Measurements from ENCODE around the gene CLIP3. TPM values are rescaled to one million over a fixed set of nuclear protein-coding genes. Genes with fewer than 3 reads are reported as not detected.

Gene CLIP3
- total and polyA plus RNA-seq, 9 of the 15 experiments (the other 6 are each of a cell fraction or from before 2014, with no cell fraction given), result 0.01 to 0.50 (median 0.15) TPM; not detected in 1

DNA sequence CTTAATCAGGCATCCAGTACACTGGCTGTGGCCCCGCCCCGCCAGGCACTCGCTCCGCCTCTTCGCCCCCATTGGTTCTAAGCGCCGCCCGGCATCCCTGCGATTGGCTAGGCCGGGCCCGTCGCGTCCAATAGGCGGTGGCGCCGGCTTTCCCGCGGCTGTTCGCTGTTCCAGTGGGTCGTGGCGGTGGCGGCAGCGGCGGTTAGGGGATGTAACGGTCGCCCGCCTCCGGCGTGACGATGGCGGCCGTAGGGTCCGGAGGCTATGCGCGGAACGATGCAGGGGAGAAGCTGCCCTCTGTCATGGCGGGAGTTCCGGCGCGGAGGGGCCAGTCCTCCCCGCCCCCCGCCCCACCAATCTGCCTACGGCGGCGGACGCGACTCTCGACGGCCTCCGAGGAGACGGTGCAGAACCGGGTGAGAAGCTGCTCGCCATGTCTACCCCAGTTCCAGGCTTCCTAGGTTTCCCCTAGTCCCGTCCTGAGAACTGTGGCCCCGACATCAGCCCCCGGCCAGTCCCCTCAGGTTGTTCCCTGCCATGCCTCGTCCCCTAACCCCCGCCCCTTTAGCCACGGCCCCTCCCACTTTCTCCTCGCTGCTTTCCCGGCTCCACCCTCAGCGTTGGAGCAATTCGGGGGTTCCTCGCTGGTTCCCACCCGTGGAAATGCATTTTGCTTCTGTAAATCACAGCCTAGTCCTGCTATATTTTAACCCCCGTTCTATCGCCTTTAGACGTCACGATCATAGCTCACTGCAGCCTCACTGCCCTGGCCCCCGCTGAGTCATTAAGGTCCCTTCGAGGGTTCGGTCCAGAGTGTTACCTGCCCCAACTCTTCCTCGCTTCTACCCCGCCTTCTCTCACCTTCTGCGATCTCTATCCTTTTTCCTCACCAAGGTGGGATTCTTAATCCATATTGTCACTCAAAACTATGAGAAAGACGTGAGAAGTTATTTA, 22.3 kb upstream of the CLIP3 start, which contains the start of gene WDR62 (continued):
- TF ChIP-seq, protein P1, sequence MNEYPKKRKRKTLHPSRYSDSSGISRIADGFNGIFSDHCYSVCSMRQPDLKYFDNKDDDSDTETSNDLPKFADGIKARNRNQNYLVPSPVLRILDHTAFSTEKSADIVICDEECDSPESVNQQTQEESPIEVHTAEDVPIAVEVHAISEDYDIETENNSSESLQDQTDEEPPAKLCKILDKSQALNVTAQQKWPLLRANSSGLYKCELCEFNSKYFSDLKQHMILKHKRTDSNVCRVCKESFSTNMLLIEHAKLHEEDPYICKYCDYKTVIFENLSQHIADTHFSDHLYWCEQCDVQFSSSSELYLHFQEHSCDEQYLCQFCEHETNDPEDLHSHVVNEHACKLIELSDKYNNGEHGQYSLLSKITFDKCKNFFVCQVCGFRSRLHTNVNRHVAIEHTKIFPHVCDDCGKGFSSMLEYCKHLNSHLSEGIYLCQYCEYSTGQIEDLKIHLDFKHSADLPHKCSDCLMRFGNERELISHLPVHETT (CRISPR knock-in tag; conservative IDR thresholded peaks at IDR 0.05 in 1 of 2, IDR thresholded peaks at IDR 0.05 in 1 of 2), result 0 out of 4 replicates have a peak, but pooled peaks of 1 of the 2 experiments have one; percentile 3
- TF ChIP-seq SMAD3 (CRISPR knock-in tag; conservative IDR thresholded peaks at IDR 0.05), result no peak
- peak; percentile 30 for TF ChIP-seq RBM22 (IDR thresholded peaks at IDR 0.05; ENCODE audit: low read depth, low read length, poor library complexity, severe bottlenecking)
- TF ChIP-seq RAD21 (CRISPR knock-in tag; conservative IDR thresholded peaks at IDR 0.05 in 1 of 2, IDR thresholded peaks at IDR 0.05 in 1 of 2), result no peak
- TF ChIP-seq, protein P2, sequence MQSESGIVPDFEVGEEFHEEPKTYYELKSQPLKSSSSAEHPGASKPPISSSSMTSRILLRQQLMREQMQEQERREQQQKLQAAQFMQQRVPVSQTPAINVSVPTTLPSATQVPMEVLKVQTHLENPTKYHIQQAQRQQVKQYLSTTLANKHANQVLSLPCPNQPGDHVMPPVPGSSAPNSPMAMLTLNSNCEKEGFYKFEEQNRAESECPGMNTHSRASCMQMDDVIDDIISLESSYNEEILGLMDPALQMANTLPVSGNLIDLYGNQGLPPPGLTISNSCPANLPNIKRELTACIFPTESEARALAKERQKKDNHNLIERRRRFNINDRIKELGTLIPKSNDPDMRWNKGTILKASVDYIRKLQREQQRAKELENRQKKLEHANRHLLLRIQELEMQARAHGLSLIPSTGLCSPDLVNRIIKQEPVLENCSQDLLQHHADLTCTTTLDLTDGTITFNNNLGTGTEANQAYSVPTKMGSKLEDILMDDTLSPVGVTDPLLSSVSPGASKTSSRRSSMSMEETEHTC (IDR thresholded peaks at IDR 0.05), result no peak
- TF ChIP-seq, protein P3, sequence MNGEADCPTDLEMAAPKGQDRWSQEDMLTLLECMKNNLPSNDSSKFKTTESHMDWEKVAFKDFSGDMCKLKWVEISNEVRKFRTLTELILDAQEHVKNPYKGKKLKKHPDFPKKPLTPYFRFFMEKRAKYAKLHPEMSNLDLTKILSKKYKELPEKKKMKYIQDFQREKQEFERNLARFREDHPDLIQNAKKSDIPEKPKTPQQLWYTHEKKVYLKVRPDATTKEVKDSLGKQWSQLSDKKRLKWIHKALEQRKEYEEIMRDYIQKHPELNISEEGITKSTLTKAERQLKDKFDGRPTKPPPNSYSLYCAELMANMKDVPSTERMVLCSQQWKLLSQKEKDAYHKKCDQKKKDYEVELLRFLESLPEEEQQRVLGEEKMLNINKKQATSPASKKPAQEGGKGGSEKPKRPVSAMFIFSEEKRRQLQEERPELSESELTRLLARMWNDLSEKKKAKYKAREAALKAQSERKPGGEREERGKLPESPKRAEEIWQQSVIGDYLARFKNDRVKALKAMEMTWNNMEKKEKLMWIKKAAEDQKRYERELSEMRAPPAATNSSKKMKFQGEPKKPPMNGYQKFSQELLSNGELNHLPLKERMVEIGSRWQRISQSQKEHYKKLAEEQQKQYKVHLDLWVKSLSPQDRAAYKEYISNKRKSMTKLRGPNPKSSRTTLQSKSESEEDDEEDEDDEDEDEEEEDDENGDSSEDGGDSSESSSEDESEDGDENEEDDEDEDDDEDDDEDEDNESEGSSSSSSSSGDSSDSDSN (IDR thresholded peaks at IDR 0.05; ENCODE audit: borderline replicate concordance in 1 of 2, low read depth in 2 of 2, low read length in 2 of 2), result no peak
- no peak for TF ChIP-seq KHSRP (IDR thresholded peaks at IDR 0.05)
- peak; percentile 94 for TF ChIP-seq POLR2G (IDR thresholded peaks at IDR 0.05; ENCODE audit: low read depth, low read length)
- TF ChIP-seq, protein P4, sequence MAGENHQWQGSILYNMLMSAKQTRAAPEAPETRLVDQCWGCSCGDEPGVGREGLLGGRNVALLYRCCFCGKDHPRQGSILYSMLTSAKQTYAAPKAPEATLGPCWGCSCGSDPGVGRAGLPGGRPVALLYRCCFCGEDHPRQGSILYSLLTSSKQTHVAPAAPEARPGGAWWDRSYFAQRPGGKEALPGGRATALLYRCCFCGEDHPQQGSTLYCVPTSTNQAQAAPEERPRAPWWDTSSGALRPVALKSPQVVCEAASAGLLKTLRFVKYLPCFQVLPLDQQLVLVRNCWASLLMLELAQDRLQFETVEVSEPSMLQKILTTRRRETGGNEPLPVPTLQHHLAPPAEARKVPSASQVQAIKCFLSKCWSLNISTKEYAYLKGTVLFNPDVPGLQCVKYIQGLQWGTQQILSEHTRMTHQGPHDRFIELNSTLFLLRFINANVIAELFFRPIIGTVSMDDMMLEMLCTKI (IDR thresholded peaks at IDR 0.05; ENCODE audit: partially characterized antibody), result no peak
- no peak for TF ChIP-seq ZFP1 (CRISPR knock-in tag; IDR thresholded peaks at IDR 0.05)
- TF ChIP-seq SIN3A (IDR thresholded peaks at IDR 0.05; ENCODE audit: borderline replicate concordance in 2 of 2, control insufficient read depth in 1 of 2, low read depth in 2 of 2, low read length in 2 of 2), result no peak; a peak in 1 of 4 replicates
- no peak for TF ChIP-seq ZNF408 (CRISPR knock-in tag; IDR thresholded peaks at IDR 0.05; ENCODE audit: low read depth)
- no peak for TF ChIP-seq CEBPG (CRISPR knock-in tag; IDR thresholded peaks at IDR 0.05)
- TF ChIP-seq CEBPG (tag; conservative IDR thresholded peaks at IDR 0.05 in 1 of 2, IDR thresholded peaks at IDR 0.05 in 1 of 2), result no peak
- TF ChIP-seq RBM15 (IDR thresholded peaks at IDR 0.05; ENCODE audit: insufficient read depth, low read length), result no peak
- TF ChIP-seq THRAP3 (IDR thresholded peaks at IDR 0.05; ENCODE audit: borderline replicate concordance), result no peak
- no peak for TF ChIP-seq ARID2 (IDR thresholded peaks at IDR 0.05)
- TF ChIP-seq C11orf30 (IDR thresholded peaks at IDR 0.05; ENCODE audit: low read depth), result no peak; the same call in 1 of the 2 replicates
- TF ChIP-seq ERF (CRISPR knock-in tag; IDR thresholded peaks at IDR 0.05), result no peak

All from K562 (cell line).